ENCODE data around the gene RAB4A. TPM values are rescaled to one million over a fixed set of nuclear protein-coding genes. Genes with fewer than 3 reads are reported as not detected.
A peak's percentile ranks its signal among the peaks of the same experiment; 100 is the strongest.

The RAB4A gene
- total and polyA plus RNA-seq, 8 donors = 34.8 to 64.0 (median 56.0) TPM

DNA sequence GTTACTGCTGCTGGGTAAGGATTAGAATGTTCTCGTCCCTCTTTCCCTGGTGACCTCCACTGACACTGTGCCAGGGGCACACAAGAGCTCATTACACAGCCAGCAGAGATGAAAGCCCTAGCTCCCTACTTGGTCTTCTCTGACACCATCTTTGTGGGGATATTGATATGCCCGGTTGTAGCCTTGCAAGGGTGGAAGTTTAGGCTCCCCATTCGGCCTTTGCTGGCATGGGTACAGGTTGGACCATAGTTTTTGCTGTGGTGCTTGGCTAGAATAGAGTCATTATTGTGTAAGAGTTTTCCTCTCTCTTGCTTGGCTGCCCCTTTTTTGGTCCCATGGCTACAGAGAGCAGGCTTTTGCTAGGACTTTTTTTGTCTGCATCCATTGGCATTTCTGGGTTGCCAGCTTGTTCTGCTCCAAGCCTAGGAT lies 12.3 kb downstream of the RAB4A start:
- ATAC-seq = no peak
- no peak for DNase-seq
- Histone ChIP-seq H3K4me1 (peaks cover 0 to 22% of the 10 kb centered on the region in 2 donors), H3K27ac (no peak overlapping the region), H3K9me3 (no peaks in the 10 kb centered on the region), H3K27me3 (no peaks in the 10 kb centered on the region), H3K4me3 (no peak overlapping the region), H3K36me3 (no peaks in the 10 kb centered on the region)
- TF ChIP-seq, protein P1, sequence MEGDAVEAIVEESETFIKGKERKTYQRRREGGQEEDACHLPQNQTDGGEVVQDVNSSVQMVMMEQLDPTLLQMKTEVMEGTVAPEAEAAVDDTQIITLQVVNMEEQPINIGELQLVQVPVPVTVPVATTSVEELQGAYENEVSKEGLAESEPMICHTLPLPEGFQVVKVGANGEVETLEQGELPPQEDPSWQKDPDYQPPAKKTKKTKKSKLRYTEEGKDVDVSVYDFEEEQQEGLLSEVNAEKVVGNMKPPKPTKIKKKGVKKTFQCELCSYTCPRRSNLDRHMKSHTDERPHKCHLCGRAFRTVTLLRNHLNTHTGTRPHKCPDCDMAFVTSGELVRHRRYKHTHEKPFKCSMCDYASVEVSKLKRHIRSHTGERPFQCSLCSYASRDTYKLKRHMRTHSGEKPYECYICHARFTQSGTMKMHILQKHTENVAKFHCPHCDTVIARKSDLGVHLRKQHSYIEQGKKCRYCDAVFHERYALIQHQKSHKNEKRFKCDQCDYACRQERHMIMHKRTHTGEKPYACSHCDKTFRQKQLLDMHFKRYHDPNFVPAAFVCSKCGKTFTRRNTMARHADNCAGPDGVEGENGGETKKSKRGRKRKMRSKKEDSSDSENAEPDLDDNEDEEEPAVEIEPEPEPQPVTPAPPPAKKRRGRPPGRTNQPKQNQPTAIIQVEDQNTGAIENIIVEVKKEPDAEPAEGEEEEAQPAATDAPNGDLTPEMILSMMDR (IDR thresholded peaks at IDR 0.05) = no peak
- intact Hi-C loops (cut with DNase I) = no loop called here

GRCh38 chr1:229284887-229285286 lies 14.0 kb downstream of the RAB4A start:
- ATAC-seq (no peak), DNase-seq (no peak)
- Histone ChIP-seq H3K36me3 (no peaks in the 10 kb centered on the region), H3K4me1 (peaks cover 0 to 16% of the 10 kb centered on the region in 2 donors), H3K27ac (no peak overlapping the region), H3K4me3 (no peak overlapping the region), H3K9me3 (no peaks in the 10 kb centered on the region), H3K27me3 (no peaks in the 10 kb centered on the region)
- intact Hi-C loops (cut with DNase I) = no loop called here
- TF ChIP-seq, protein P1 (IDR thresholded peaks at IDR 0.05) = no peak

DNA sequence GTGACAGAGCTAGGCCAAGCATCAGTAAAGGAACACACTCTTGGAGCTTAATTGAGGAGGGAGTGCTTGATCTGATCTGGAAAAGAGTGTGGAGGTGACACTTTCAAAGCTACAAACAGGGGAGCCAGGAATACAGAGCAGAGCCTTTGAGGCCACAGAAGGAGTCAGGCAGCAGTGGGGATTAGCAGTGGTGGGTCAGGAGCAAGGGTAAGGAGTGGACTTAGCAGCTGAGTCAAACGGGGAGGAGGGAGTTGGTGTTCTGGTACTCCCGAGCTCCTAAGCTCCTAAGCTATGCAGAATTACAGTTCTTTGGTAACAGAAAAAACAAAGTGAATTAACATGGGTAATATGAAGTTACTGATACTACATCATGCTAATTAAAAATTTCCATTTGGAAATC lies 14.5 kb downstream of the RAB4A start:
- Histone ChIP-seq H3K4me1 (peaks cover 0 to 16% of the 10 kb centered on the region in 2 donors), H3K36me3 (no peaks in the 10 kb centered on the region), H3K27me3 (no peaks in the 10 kb centered on the region), H3K9me3 (no peaks in the 10 kb centered on the region), H3K4me3 (no peak overlapping the region), H3K27ac (no peak overlapping the region)
- DNase-seq (no peak), ATAC-seq (no peak)
- TF ChIP-seq, protein P1 (IDR thresholded peaks at IDR 0.05) = no peak
- intact Hi-C loops (cut with DNase I) = no loop called here

DNA sequence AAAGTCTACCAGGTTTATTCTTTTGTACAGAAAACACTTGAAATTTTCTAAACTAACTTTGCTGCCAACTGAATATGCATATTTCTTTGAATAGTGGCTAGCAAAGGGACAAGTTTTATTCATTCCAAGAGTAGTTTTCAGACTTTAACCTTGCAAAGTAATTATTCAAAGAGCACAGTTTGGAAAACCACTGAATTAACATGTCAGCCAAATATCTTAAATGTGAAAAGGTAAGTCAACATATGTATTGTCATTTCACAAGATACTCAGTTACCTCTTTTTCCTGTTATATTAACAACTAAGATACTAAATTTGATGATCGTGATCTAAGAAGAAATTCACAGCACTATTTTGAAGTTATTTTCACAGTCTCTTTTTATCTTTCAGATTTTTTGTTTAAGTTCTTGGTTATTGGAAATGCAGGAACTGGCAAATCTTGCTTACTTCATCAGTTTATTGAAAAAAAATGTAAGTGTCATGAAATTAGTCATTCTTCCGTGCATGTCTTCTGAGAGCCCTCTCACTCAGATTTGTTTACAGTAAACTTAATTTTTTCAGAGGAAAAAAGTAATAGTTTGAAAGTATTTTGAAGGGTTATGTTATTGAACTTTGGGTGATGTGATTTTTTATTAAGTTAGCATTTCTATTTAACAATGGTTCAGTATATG lies 15.3 kb downstream of the RAB4A start:
- ATAC-seq (no peak), DNase-seq (no peak)
- no peaks in the 10 kb centered on the region for H3K9me3 ChIP-seq
- H3K27me3 ChIP-seq = no peaks in the 10 kb centered on the region
- TF ChIP-seq, protein P1 (IDR thresholded peaks at IDR 0.05) = no peak
- intact Hi-C loops (cut with DNase I) = no loop called here
- H3K36me3 ChIP-seq = peaks cover 0 to 4% of the 10 kb centered on the region in 2 donors
- H3K27ac ChIP-seq = no peak overlapping the region
- no peak overlapping the region for H3K4me3 ChIP-seq
- peaks cover 0 to 10% of the 10 kb centered on the region in 2 donors for H3K4me1 ChIP-seq

- Histone ChIP-seq H3K9me3 (no peaks in the 10 kb centered on the region), H3K4me3 (no peak overlapping the region), H3K36me3 (peaks cover 0 to 8% of the 10 kb centered on the region in 2 donors), H3K27ac (no peak overlapping the region), H3K4me1 (peaks cover 0 to 10% of the 10 kb centered on the region in 2 donors), H3K27me3 (no peaks in the 10 kb centered on the region)
- intact Hi-C loops (cut with DNase I) = no loop called here
- DNase-seq = no peak
- TF ChIP-seq, protein P1 (IDR thresholded peaks at IDR 0.05) = no peak
- ATAC-seq = peak; percentile 56
Measured at GRCh38 chr1:229287267-229287666, 16.4 kb downstream of the RAB4A start.

All from left lung (tissue), 10 donors.